ENCODE measurements around the gene FAM107B.

Gene FAM107B

DNA sequence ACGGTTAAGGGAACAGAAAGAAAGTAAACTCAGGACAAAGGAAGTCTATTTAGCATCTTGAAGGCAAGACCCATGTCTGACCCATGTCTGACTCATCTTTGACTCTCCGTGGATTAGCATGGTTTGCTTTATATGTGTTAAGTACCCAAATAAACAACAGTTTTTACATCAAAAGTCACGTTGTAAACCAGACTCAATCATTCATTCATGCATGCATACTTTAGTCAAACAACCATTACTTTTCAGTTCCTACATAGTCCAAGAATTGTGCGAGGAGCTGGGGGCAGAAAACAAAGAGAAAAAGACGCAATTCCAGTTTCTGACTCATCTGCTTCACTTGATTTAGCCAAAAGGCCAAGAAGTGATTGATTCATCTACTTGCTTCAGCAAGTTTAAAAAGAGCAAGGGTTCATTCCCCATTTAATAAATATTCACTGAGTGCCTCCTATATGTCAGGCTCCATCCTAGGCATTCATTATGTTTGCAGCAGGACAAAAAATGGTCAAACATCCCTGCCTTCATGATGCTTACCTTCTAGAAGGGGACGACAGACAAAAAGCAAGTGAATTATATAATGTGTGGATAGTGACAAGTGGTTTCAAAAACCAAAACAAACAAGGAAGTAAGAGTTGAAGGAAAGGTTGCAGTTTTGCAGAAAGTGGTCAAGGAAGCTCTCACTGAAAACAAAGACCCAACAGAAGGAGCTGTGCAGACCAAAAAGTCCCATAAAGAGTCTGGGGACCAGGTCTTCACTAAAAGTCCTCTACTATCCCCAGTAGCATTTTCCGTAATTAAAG lies 116.2 kb downstream of the FAM107B start:
- Histone ChIP-seq H3K27me3 (ENCODE audit: control insufficient read depth, insufficient read depth, low read length) (peaks cover 21% of the 10 kb centered on the region), H3K4me1 (ENCODE audit: control insufficient read depth, insufficient read depth, low read length) (no peaks in the 10 kb centered on the region), H3K4me3 (ENCODE audit: low read length) (no peak overlapping the region), H3K9ac (ENCODE audit: low read depth, low read length) (no peak overlapping the region), H3K36me3 (ENCODE audit: insufficient read depth, low read length) (no peaks in the 10 kb centered on the region), H3K9me3 (replicated peaks; ENCODE audit: low read length) (no peaks in the 10 kb centered on the region), H3K4me2 (ENCODE audit: low read length) (peak overlapping the region; percentile 12)

DNA sequence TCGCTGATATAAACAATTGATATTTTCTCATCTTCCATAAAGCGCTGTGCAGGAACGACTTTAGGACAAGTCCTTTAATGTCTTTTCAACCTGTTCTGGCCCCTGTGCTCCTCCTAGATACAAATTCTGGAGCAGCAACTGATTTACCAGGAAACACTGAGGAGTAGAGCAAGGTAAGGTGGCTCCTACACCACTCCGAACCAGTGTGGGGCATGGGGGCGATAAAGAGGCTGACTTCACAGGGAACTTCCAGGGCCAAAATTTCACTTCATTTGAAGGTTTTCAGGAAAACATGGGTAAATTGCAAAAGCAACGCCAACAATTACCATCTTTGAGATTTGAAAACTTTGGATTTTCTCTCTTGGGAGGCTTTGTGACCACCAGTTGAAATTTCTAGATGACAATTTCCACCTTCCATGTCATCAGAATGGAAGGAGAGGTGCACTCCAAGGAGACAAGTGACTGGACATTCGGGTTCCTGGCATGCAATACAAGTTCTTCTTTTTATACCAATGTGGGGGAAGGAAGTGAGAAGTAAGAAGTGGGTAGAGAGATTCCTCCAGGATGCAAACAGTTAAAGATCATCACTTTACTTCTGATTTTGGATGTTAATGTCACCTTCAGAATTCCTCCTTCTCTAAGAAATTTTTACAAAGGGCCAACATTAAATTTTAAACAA lies 118.5 kb downstream of the FAM107B start:
- H3K27me3 ChIP-seq (ENCODE audit: control insufficient read depth, insufficient read depth, low read length) = peaks cover 29% of the 10 kb centered on the region
- no peaks in the 10 kb centered on the region for H3K36me3 ChIP-seq (ENCODE audit: insufficient read depth, low read length)
- no peak overlapping the region for H3K4me2 ChIP-seq (ENCODE audit: low read length)
- no peak overlapping the region for H3K4me3 ChIP-seq (ENCODE audit: low read length)
- no peaks in the 10 kb centered on the region for H3K4me1 ChIP-seq (ENCODE audit: control insufficient read depth, insufficient read depth, low read length)
- H3K9me3 ChIP-seq (replicated peaks; ENCODE audit: low read length) = no peaks in the 10 kb centered on the region
- H3K9ac ChIP-seq (ENCODE audit: low read depth, low read length) = no peak overlapping the region

DNA sequence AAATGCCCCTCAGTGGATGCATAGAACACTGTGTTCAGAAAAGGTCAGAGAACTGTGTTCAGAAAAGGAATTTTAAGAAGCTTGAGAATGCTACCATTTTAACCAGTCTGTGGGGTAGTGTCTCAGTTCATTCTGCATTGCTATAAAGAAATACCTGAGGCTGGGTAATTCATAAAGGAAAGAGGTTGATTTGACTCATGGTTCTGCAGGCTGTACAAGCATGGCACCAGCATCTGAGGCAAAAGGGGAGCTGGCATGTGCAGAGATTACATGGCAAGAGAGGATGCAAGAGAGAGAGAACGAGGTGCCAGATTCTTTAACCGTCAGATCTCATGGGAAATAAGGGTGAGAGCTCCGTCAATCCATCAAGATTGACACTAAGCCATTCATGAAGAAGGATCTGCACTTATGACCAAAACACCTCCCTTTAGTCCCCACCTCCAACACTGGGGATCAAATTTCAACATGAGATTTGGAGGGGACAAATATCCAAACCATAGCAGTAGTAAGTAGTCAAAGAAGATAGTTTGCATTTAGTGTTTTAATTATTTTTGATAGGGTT lies 119.8 kb downstream of the FAM107B start:
- H3K4me2 ChIP-seq (ENCODE audit: low read length) = no peak overlapping the region
- peaks cover 23% of the 10 kb centered on the region for H3K27me3 ChIP-seq (ENCODE audit: control insufficient read depth, insufficient read depth, low read length)
- no peaks in the 10 kb centered on the region for H3K9me3 ChIP-seq (replicated peaks; ENCODE audit: low read length)
- no peaks in the 10 kb centered on the region for H3K4me1 ChIP-seq (ENCODE audit: control insufficient read depth, insufficient read depth, low read length)
- H3K9ac ChIP-seq (ENCODE audit: low read depth, low read length) = no peak overlapping the region
- no peaks in the 10 kb centered on the region for H3K36me3 ChIP-seq (ENCODE audit: insufficient read depth, low read length)
- no peak overlapping the region for H3K4me3 ChIP-seq (ENCODE audit: low read length)

DNA sequence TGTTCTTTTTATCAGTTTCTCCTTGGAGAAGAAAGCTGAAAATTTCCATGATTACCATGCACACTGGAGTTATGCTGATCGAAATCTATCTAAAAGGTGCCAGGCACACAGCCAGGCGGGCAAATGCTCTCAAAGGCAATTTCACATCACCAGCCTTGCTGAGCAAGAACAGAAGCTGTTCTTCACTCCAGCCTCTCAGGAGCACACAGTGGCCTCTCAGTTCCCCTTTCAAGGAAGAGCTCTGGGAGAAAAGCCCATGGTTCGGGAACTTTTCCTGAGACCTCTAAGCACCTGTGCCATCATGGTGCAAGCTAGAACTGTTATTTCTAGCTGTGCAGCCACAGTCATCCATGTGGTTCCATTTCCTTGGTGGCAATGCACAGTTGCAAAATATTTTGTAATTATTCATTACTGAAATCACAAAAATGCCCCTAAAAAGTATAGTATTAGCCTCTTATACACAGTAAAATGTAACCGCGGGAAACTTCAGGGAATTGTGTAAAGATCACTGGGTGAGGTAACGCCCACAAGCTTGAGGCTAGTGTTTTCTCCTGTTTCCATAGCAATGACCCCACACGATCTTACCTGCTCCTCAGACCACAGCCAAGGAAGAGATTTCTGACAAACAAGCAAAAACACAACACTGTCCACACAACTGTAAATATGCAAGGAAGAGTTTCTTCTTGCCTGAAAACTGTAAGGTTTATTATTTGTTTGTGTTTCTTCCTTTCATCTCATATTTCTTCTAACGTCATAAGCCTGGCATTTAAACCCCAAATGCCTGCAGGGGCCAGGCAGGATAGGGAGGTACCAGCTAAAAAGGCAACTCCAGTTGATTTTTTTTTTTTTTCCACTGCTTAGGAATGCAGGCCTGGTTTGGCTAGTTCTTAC lies 121.2 kb downstream of the FAM107B start:
- Histone ChIP-seq H3K9ac (ENCODE audit: low read depth, low read length) (no peak overlapping the region), H3K4me3 (ENCODE audit: low read length) (no peak overlapping the region), H3K9me3 (replicated peaks; ENCODE audit: low read length) (no peaks in the 10 kb centered on the region), H3K4me1 (ENCODE audit: control insufficient read depth, insufficient read depth, low read length) (no peaks in the 10 kb centered on the region), H3K4me2 (ENCODE audit: low read length) (peak overlapping the region; percentile 29), H3K27me3 (ENCODE audit: control insufficient read depth, insufficient read depth, low read length) (peaks cover 35% of the 10 kb centered on the region), H3K36me3 (ENCODE audit: insufficient read depth, low read length) (no peaks in the 10 kb centered on the region)

DNA sequence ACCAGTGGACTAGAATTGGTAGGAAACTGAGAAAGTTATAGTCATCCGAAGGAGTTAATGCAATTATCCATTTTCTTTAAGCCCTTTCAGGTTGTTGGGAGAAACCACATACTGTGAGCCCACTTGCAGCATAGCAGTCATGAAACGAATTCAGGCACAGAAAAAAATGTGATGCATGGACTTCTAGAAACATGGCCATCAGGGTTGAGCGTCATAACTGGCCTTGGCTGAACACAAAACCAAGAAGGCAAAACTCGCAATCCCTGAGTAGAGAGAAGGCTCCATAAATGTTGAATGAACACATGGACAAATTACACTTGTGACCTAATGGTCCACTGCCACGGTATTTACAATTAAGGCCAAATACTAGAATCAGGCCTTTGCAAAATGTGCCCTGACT lies 121.9 kb downstream of the FAM107B start:
- Histone ChIP-seq H3K4me1 (ENCODE audit: control insufficient read depth, insufficient read depth, low read length) (no peaks in the 10 kb centered on the region), H3K9me3 (replicated peaks; ENCODE audit: low read length) (no peaks in the 10 kb centered on the region), H3K4me3 (ENCODE audit: low read length) (no peak overlapping the region), H3K4me2 (ENCODE audit: low read length) (no peak overlapping the region), H3K36me3 (ENCODE audit: insufficient read depth, low read length) (no peaks in the 10 kb centered on the region), H3K27me3 (ENCODE audit: control insufficient read depth, insufficient read depth, low read length) (peaks cover 38% of the 10 kb centered on the region), H3K9ac (ENCODE audit: low read depth, low read length) (no peak overlapping the region)

DNA sequence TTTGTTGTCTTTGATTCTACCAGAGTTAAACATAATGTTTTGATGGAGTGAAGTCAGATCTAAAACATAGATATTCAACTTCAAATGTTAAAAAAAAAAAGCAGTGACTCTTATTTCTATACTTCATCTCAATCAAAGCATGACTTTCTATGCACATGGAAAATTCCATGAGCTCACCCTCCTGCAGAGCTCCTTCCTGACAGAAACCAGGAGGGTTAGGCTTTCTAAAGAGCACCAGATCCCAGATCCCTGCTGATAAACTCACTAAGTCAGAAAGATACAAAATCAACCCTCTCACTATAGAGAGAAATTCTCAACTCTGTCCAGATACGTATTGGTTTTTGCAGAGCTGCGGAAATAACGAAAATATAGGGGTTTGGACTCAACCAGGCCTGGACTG lies 122.6 kb downstream of the FAM107B start:
- Histone ChIP-seq H3K27me3 (ENCODE audit: control insufficient read depth, insufficient read depth, low read length) (peaks cover 34% of the 10 kb centered on the region), H3K9ac (ENCODE audit: low read depth, low read length) (no peak overlapping the region), H3K4me2 (ENCODE audit: low read length) (no peak overlapping the region), H3K9me3 (replicated peaks; ENCODE audit: low read length) (no peaks in the 10 kb centered on the region), H3K36me3 (ENCODE audit: insufficient read depth, low read length) (no peaks in the 10 kb centered on the region), H3K4me1 (ENCODE audit: control insufficient read depth, insufficient read depth, low read length) (no peaks in the 10 kb centered on the region), H3K4me3 (ENCODE audit: low read length) (no peak overlapping the region)

DNA sequence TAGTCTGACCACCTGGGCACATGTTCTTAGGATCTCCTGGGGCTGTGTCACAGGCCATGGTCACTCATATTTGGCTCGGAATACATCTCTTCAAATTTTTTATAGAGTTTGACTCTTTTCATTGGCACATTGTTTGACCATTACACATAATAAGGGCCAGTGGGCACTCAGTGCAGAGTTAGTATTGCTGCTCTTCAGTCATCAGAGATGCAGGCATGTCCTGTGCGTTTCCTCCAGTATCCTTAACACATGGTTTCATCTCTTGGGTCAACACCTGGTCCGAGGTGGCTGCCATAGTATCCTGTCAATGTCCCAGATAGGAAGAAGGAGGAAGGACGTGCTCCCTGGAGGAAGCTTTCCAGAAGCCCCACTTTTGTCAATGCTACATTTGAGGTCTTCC lies 125.0 kb downstream of the FAM107B start:
- Histone ChIP-seq H3K9me3 (replicated peaks; ENCODE audit: low read length) (no peaks in the 10 kb centered on the region), H3K27me3 (ENCODE audit: control insufficient read depth, insufficient read depth, low read length) (peaks cover 39% of the 10 kb centered on the region), H3K4me1 (ENCODE audit: control insufficient read depth, insufficient read depth, low read length) (no peaks in the 10 kb centered on the region), H3K36me3 (ENCODE audit: insufficient read depth, low read length) (no peaks in the 10 kb centered on the region), H3K9ac (ENCODE audit: low read depth, low read length) (no peak overlapping the region), H3K4me2 (ENCODE audit: low read length) (no peak overlapping the region), H3K4me3 (ENCODE audit: low read length) (no peak overlapping the region)

DNA sequence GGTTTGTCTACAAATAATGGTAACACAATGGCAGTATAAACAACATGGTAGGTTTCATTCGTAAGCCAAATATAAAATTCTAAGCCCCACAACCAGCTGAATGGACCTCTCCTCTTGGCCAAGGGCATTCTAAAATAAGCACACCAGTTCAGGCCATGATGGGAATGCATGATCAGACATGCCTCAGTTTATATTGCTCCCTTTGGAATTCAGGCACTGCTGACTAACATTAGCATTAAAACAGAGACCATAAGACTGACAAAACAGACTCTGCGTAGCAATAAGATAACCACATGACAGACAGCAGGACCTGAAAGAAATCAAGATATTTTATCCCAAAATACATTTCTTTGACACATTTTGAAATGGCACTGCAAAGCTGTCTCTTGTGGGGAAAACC lies 125.8 kb downstream of the FAM107B start:
- H3K27me3 ChIP-seq (ENCODE audit: control insufficient read depth, insufficient read depth, low read length) = peaks cover 47% of the 10 kb centered on the region
- no peaks in the 10 kb centered on the region for H3K4me1 ChIP-seq (ENCODE audit: control insufficient read depth, insufficient read depth, low read length)
- H3K4me3 ChIP-seq (ENCODE audit: low read length) = no peak overlapping the region
- H3K9me3 ChIP-seq (replicated peaks; ENCODE audit: low read length) = no peaks in the 10 kb centered on the region
- H3K36me3 ChIP-seq (ENCODE audit: insufficient read depth, low read length) = no peaks in the 10 kb centered on the region
- no peak overlapping the region for H3K4me2 ChIP-seq (ENCODE audit: low read length)
- no peak overlapping the region for H3K9ac ChIP-seq (ENCODE audit: low read depth, low read length)

DNA sequence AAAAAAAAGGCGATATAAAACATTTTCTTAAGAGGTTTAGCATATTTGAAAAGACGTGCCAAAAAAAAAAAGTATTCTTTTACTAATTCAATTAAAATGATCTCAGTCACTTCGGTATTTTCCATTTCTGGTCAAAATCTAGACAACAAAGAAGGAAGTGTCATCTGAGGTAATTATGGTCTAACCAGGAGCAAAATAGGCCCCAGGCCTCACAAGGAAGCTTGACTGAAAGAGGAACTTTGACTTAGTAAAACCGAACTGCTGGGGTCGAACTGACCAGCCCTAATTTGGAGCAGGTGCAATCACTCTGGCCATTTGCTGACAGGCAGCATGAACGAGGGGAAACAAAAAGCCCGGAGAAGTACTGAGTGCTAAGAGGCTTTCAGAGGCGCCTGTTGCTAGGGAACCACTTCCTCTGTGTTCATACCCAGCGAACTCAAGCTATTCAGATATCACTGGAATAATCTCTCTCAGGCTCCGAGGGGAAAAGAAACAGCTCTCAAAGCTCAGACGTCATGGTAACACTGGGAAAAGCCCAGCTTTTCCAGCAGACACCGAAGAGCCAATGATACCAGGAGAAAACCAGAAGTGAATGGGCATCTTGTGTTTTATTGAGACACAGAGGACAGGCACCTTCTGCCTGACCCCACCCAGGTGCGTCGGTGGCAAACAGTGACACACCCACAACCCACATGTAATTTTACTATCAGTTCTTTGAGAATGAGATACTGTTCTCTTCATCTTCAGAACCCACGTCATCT lies 126.5 kb downstream of the FAM107B start:
- Histone ChIP-seq H3K27me3 (ENCODE audit: control insufficient read depth, insufficient read depth, low read length) (peaks cover 47% of the 10 kb centered on the region), H3K36me3 (ENCODE audit: insufficient read depth, low read length) (no peaks in the 10 kb centered on the region), H3K4me1 (ENCODE audit: control insufficient read depth, insufficient read depth, low read length) (no peaks in the 10 kb centered on the region), H3K9me3 (replicated peaks; ENCODE audit: low read length) (no peaks in the 10 kb centered on the region), H3K9ac (ENCODE audit: low read depth, low read length) (no peak overlapping the region), H3K4me2 (ENCODE audit: low read length) (no peak overlapping the region), H3K4me3 (ENCODE audit: low read length) (no peak overlapping the region)

DNA sequence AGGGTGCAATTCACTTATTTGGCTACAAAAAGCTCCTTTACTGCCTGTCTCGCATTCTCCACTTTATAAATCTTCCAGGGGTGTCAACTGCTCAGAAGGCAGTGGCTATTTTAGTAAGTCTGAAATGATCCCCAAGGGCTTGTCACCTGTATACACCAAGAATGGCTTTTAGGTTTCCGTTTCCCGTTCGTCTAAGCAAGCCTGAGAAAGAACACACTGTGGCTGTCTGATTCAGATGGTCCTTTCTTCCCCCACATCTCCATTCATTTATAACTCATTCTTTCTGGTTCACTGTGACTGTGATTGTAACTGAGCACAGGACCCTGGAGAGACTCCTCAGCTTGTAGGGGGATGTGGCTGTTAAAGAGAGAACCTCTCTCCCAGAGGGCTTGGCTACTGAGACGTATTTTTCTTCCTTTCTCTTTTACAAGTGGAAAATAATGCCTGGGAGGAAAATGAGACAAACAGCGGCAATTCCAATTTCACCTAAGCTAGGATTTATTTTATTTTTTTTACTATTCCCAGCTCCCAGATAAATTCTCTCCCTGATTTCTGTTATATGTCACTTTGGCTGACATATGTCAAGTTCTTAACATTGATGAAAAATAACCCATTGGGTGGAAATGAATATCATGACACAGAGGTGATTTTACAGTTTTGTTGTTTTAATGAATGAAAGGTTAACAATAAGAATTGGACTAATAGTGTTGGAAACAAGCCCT lies 129.3 kb downstream of the FAM107B start:
- no peak overlapping the region for H3K4me2 ChIP-seq (ENCODE audit: low read length)
- H3K4me3 ChIP-seq (ENCODE audit: low read length) = no peak overlapping the region
- H3K9me3 ChIP-seq (replicated peaks; ENCODE audit: low read length) = no peaks in the 10 kb centered on the region
- no peak overlapping the region for H3K9ac ChIP-seq (ENCODE audit: low read depth, low read length)
- H3K36me3 ChIP-seq (ENCODE audit: insufficient read depth, low read length) = no peaks in the 10 kb centered on the region
- H3K27me3 ChIP-seq (ENCODE audit: control insufficient read depth, insufficient read depth, low read length) = peaks cover 65% of the 10 kb centered on the region
- no peaks in the 10 kb centered on the region for H3K4me1 ChIP-seq (ENCODE audit: control insufficient read depth, insufficient read depth, low read length)
